ENCODE measurements around the gene MEIOB. TPM values are rescaled to one million over a fixed set of nuclear protein-coding genes. Genes with fewer than 3 reads are reported as not detected.
A peak's percentile ranks its signal among the peaks of the same experiment; 100 is the strongest.

The MEIOB gene
- total RNA-seq, 1 experiment from 2014 or later, result not detected

DNA sequence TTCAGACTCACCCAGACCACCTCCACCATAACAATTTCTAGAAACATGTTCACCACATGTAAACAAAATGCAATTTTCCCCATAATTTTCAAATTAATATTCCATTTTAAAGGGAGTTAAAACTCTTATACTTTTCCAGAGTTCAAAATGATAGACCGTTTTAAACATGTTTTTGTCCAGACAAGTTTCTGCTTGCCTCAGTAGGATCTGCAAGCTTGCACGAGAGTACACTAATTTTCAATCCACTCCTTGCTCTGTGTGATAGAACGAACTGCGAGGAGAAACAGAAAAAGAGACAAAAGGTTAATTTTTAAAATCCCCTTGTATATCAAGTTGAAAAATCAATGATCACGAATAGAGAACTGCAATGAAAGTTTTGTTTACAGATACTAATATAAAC is 37.9 kb downstream of the MEIOB start:
- H3K4me3 ChIP-seq, result no peak overlapping the region
- H3K27me3 ChIP-seq, result no peaks in the 10 kb centered on the region
- H3K9me3 ChIP-seq (replicated peaks), result no peaks in the 10 kb centered on the region
- H3K4me1 ChIP-seq, result peaks cover 9% of the 10 kb centered on the region
- H3K27ac ChIP-seq, result no peak overlapping the region
- peaks cover 4% of the 10 kb centered on the region; the same call in 1 of the 2 replicates for H3K36me3 ChIP-seq
- no peak for DNase-seq

DNA sequence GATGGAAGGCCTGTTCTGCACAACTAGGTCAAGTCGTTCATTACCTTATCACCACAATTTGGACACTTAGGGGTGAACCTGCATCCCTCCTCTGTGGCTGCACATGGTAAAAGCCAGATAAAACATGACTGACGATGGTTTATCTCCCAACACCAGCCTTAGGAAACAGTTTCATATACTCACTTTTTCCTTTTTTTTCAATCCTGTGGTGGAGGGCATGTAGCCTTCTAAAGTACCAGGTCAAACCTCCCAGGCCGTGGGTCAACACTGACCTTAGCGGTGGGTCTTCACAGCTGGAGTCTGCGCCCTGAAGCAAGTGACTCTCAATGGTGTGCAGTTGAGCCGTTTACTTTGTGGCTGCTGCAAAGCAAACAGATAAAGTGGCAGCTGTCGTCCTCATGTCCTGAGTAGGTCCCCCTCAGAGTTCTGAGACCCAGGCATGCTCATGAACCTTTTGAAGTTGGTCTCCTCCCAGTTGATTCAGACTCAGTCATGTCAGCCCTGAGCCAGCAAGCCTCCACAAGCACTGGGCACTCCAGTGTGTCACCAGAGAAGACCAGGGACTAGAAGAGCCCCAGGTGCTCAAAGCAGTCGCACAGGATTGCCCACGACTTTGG is 39.0 kb downstream of the MEIOB start:
- peak; percentile 68 for DNase-seq
- H3K9me3 ChIP-seq (replicated peaks), result no peaks in the 10 kb centered on the region
- H3K4me1 ChIP-seq, result peaks cover 11% of the 10 kb centered on the region
- H3K27ac ChIP-seq, result no peak overlapping the region
- no peak overlapping the region for H3K4me3 ChIP-seq
- no peaks in the 10 kb centered on the region for H3K27me3 ChIP-seq
- peaks cover 4% of the 10 kb centered on the region; the same call in 1 of the 2 replicates for H3K36me3 ChIP-seq

DNA sequence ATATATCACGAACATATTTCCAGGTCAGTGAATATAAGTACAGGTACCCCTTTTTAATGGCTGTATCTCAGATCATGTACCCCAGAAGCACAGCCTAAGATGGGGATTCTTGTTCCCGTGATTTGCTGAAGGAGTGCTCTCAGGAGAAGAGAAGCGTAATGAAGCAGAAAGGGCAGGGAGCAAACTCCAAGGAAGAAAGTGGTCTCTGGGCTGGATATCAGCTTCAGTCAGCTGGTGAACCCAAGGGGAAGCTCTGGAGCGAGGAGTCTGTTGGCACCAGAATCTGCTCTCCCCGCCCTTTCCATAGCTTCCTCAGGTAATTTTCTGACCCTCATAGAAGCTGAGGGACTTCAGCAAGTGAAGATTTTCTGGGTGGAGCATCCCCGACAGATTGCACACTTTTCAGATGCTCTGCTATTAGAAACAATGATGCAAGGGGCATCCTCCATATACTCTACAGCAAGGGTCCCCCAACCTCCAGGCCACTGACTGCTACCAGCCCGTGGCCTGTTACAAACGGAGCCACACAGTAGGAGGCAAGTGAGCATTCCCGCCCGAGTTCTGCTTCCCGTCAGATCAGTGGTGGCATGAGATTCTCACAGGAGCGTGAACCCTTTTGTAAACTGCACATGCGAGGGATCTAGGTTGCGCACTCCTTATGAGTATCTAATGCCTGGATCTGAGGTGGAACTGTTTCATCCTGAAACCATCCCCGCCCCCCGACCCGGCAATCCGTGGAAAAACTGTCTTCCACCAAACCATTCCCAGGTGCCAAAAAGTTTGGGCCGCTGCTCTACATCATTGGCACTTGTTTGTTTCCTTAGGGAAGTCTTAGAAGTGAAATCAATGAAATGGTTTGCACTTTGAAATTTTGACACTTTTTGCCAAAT is 40.5 kb downstream of the MEIOB start:
- Histone ChIP-seq H3K36me3 (peaks cover 4% of the 10 kb centered on the region; the same call in 1 of the 2 replicates), H3K4me1 (peaks cover 11% of the 10 kb centered on the region), H3K27ac (no peak overlapping the region), H3K27me3 (no peaks in the 10 kb centered on the region), H3K4me3 (no peak overlapping the region), H3K9me3 (replicated peaks) (no peaks in the 10 kb centered on the region)
- DNase-seq, result no peak

DNA sequence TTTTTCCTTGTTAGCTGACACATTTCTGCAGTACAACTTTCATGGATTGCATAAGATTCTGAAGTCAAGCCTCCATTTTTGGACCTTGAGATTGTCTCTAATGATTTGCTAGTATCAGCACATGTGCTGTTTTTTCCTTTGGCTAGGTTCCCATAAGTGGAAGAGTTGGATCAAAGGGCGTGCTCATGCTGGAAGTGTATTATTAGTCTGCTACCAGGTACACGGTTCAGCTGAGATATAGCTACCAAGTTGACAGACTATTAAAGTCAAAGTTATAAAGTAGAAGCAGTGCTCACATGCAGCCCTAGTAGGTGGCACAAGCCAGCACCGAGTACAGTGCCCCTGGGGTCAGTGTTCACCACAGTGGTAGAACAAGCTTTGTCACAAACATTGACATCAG is 41.8 kb downstream of the MEIOB start:
- peaks cover 11% of the 10 kb centered on the region for H3K4me1 ChIP-seq
- H3K4me3 ChIP-seq, result no peak overlapping the region
- no peaks in the 10 kb centered on the region for H3K27me3 ChIP-seq

DNA sequence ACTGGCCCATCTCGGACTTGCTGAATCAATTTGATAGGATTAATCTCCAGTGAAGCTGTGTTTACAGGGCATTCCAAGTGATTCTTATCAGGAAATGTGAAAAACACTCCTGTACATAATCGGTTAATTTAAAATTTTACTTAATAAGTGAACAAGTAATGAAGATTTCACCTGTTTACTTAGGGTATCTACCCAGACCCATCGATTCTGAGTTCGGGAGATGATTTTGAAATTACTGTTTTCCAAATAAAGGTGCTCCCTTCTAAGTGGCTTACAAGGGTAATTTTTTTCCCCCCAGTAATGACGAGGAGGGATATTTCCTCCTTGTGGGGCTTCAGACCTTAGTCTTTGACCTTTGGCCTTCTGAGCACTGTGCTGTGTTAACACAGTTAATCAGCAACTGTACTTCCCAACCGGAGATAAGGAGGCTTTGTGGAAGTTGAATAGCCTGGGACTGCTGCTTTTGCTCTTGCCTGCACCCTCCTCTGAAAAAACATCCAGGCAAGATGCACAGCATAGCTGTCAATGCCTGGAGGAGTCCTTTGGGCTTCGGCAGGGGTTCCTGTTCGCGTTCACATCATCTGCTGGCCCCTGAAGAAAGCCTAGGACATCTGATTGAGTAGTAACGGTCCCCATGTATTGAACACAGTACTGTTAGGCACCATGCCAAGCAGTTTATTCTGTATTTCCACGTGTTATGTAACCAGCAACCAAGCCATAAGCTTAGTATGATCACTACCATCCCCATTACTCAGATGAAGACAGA is 43.1 kb downstream of the MEIOB start:
- Histone ChIP-seq H3K36me3 (peaks cover 4% of the 10 kb centered on the region; the same call in 1 of the 2 replicates), H3K4me3 (no peak overlapping the region), H3K9me3 (replicated peaks) (no peaks in the 10 kb centered on the region), H3K4me1 (peaks cover 11% of the 10 kb centered on the region), H3K27me3 (no peaks in the 10 kb centered on the region), H3K27ac (no peak overlapping the region)
- DNase-seq, result no peak

More for the DNA sequence above, 41.8 kb downstream of the MEIOB start:
- no peak overlapping the region for H3K27ac ChIP-seq
- DNase-seq, result no peak
- no peaks in the 10 kb centered on the region for H3K9me3 ChIP-seq (replicated peaks)
- H3K36me3 ChIP-seq, result peaks cover 4% of the 10 kb centered on the region; the same call in 1 of the 2 replicates

DNA sequence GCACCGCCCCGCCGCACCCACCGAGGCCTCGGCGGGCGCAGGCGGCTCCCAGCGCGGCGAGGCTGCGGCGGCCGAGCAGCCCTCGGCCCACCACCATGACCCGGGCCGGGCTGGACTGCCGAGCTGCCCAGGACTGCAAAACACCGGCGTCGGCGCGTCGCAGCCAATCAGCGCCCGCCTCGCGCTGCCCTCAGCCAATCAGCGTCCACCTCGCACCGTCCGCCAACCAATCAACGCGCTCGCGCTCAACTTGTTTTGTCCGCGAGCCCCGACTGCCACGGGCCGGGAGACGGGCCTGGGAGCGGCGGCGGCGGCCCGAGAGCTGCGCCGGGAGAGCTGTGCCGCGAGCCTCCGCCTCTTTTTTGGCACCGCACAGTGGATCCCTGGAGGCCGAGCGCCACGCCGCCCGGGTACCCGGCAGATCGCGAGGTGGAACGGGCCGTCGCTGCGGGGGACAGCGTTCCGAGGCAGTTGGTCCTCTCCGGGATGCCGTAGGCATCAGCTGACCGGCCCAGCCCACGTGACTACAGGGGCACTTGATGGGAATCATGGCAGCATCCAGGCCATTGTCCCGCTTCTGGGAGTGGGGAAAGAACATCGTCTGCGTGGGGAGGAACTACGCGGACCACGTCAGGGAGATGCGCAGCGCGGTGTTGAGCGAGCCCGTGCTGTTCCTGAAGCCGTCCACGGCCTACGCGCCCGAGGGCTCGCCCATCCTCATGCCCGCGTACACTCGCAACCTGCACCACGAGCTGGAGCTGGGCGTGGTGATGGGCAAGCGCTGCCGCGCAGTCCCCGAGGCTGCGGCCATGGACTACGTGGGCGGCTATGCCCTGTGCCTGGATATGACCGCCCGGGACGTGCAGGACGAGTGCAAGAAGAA is 45.0 kb downstream of the MEIOB start, which contains the start of the genes FAHD1 and HAGH:
Gene FAHD1 (plus strand): TSS at position 516 of the 883 bp plus-strand sequence. CDS start 33 bp downstream, at position 549.
Gene HAGH (minus strand): TSS at position 135 of the 883 bp plus-strand sequence. CDS start 38 bp downstream, at position 97.
- peak; percentile 89 to 92 for DNase-seq
- no peaks in the 10 kb centered on the region for H3K27me3 ChIP-seq
- no peaks in the 10 kb centered on the region for H3K9me3 ChIP-seq (replicated peaks)
- peaks cover 4% of the 10 kb centered on the region; the same call in 1 of the 2 replicates for H3K36me3 ChIP-seq
- H3K27ac ChIP-seq, result peak within 1 kb of the TSS; percentile 60
- H3K4me1 ChIP-seq, result peaks cover 2% of the 10 kb centered on the region; the same call in 1 of the 2 replicates
- H3K4me3 ChIP-seq, result peak within 1 kb of the TSS; percentile 84

DNA sequence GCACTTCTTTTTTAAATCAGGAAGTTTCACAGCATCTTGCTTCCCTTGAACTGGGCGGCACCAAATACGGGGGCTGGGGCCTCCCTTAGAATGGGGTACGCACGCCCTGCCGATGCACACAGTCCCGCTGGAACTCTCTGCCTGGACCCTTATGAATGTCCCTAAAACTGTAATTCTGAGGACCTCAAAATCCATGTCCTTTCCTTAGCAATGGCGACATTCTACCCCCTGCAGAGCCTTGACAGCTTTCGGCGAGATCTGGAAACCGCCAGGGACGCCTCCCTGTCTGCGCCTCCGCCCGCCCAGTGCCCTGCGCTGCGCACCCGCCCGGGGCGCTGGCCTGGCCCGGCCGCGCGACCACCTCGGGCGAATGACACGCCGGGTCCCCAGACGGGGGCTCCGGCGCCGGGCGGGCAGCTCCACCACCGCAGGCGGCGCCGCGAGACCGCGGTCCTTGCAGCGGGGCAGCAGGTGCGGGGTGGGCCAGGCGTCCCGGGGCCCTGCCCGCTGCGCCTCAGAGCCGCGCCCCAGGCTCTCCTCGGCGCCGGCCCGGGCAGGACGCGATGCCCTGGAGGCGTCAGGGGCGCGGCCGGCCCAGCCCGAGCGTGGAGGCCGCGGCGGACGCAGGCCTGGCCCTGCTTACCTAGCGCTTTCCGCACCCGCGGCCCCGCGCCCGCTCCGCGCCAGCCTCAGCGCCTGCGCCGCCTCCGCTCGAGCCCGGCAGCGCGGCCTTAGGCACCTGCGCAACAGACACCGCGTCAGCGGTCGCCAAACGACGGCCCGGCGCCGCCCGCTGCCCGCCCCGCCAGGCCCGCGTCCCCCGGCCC is 45.9 kb downstream of the MEIOB start:
- Histone ChIP-seq H3K4me3 (peak overlapping the region; percentile 84), H3K27ac (no peak overlapping the region), H3K4me1 (peaks cover 2% of the 10 kb centered on the region; the same call in 1 of the 2 replicates), H3K27me3 (no peaks in the 10 kb centered on the region), H3K9me3 (replicated peaks) (no peaks in the 10 kb centered on the region), H3K36me3 (peaks cover 4% of the 10 kb centered on the region; the same call in 1 of the 2 replicates)
- DNase-seq, result peak; percentile 31 to 48

DNA sequence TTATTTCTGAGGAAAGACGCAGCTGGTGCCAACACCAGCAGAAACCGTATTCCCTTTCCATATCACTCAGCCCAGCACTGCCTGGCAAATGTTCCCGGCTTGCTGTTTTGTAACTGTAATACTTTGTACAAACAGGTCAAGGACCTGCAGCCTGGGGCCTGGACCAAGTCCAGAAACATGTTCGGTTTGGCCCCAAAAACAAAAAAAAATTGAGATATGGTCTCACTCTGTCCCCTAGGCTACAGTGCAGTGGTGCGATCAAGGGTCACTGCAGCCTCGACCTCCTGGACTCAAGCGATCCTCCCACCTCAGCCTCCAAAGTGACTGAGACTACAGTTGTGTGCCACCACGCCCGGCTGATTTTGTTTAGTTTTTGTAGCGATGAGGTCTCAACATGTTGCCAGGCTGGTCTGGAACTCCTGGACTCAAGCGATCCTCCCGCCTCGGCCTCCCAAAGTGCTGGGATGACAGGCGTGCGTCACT is 46.5 kb downstream of the MEIOB start:
- no peak for DNase-seq
- H3K27ac ChIP-seq, result no peak overlapping the region

DNA sequence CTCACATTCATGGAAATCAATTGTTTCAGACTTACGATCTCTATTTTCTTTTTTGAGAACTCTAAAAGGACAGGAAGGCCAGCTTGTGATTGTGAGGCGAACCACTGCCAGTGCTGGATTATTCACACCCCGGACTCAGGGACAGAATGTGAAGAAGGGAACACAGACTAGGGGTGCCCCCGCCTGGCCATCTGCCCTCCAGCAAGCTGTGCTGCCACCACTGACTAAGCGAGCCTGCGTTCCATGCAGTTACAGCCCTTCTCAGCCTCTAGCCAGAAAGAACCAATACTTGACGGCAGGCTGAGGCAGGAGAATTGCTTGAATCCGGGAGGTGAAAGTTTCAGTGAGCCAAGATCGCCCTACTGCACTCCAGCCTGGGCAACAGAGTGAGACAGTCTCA is 48.1 kb downstream of the MEIOB start:
- Histone ChIP-seq H3K4me3 (no peak overlapping the region), H3K27me3 (no peaks in the 10 kb centered on the region), H3K36me3 (no peaks in the 10 kb centered on the region), H3K9me3 (replicated peaks) (no peaks in the 10 kb centered on the region), H3K4me1 (peaks cover 2% of the 10 kb centered on the region; the same call in 1 of the 2 replicates), H3K27ac (no peak overlapping the region)
- DNase-seq, result peak; percentile 28 to 37

More for the DNA sequence above, 46.5 kb downstream of the MEIOB start:
- peaks cover 2% of the 10 kb centered on the region; the same call in 1 of the 2 replicates for H3K4me1 ChIP-seq
- H3K36me3 ChIP-seq, result peaks cover 4% of the 10 kb centered on the region; the same call in 1 of the 2 replicates
- H3K9me3 ChIP-seq (replicated peaks), result no peaks in the 10 kb centered on the region
- H3K27me3 ChIP-seq, result no peaks in the 10 kb centered on the region
- H3K4me3 ChIP-seq, result peak overlapping the region; percentile 84

DNA sequence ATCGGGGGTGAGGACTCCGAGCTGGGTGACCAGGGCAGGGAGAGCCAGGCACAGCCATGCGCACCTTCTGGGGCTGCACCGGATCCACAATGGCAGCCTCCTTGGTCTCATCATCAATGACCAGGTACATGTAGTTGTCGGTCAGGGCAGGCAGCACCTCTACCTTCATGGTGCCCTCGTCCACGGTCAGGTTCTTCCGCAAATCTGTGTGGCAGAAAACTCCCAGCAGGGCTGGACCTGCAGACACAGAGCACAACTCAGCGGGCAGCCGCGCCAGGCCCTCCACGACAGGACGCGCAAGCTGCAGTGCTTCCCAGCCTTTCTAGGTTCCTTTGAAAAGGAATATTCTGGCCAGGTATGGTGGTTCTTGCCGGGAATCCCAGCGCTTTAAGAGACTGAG is 49.2 kb downstream of the MEIOB start:
- Histone ChIP-seq H3K4me3 (no peak overlapping the region), H3K9me3 (replicated peaks) (no peaks in the 10 kb centered on the region), H3K4me1 (no peaks in the 10 kb centered on the region), H3K27ac (no peak overlapping the region), H3K27me3 (no peaks in the 10 kb centered on the region), H3K36me3 (no peaks in the 10 kb centered on the region)
- no peak for DNase-seq

DNA sequence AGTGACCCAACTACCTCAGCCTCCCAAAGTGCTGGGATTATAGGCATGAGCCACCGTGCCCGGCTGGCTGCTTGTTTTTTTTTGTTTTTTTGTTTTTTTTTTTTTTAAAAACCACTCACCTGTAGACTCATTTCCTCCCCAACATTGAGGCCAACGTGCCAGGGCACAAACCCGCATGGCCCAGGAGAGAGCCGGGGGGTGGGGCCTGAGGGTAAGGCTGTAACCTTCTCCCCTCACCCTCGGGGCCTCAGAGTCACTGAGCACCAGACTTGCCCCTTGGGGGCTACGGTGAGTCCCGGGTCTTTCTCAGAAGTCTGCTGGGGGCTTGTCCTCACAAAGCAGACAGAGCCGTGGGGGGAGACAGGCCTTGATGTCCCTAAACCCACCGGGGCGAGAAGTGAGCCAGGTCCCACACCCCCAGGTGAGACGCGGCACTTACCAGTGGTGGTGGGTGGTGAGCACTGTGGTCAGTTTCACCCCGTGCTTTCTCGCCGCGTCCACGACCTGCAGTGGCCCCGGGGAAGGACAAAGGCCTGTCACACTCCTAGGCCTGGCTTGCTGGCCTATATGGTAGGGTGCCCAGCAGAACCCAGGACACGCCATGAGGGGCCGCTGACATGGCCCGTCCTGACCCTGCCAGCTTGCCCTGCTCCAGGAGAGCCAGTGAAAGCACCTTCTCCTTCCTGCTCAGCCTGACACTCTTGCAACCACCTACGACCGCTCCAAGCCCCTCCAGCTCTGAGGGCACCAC is 49.9 kb downstream of the MEIOB start:
- Histone ChIP-seq H3K4me1 (no peaks in the 10 kb centered on the region), H3K36me3 (no peaks in the 10 kb centered on the region)
- DNase-seq, result no peak

DNA sequence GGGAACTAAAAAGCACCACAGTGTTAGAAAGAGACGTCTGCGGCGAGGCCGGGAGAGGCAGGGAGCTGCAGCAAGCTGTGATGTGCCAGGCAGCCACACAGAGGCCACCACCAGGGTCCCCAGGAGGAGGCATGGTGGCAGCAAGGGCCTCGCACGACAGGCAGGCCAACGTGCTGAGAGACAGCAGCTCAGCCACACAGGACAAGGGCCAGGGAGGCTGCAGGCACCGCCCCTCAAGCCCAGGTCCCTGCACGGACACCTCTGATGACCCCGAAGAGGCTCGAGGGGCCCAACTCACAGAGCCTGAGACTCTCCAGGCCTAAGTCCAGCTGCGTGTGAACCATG is 51.0 kb downstream of the MEIOB start:
- Histone ChIP-seq H3K4me3 (no peak overlapping the region), H3K36me3 (no peaks in the 10 kb centered on the region)
- no peak for DNase-seq

More for the DNA sequence above, 49.9 kb downstream of the MEIOB start:
- Histone ChIP-seq H3K9me3 (replicated peaks) (no peaks in the 10 kb centered on the region), H3K4me3 (no peak overlapping the region), H3K27ac (no peak overlapping the region), H3K27me3 (no peaks in the 10 kb centered on the region)

More for the DNA sequence above, 51.0 kb downstream of the MEIOB start:
- Histone ChIP-seq H3K4me1 (no peaks in the 10 kb centered on the region), H3K27ac (no peak overlapping the region), H3K27me3 (no peaks in the 10 kb centered on the region), H3K9me3 (replicated peaks) (no peaks in the 10 kb centered on the region)

Measured in SJCRH30 (cell line).